Testis (tissue), 3 donors: ENCODE data around the gene FBLN1. TPM values are rescaled to one million over a fixed set of nuclear protein-coding genes. Genes with fewer than 3 reads are reported as not detected.
"Not testable (repeated sequence)": the region's sequence is repeated elsewhere in the genome, so short reads cannot be mapped to it uniquely, and the experiment has no call there.

Experiments used
- DNase-seq: peaks from one replicate; pipeline ENCODE4 v3.0.0-alpha.2; 2019
- H3K27ac ChIP-seq, 2 donors: fragments of 200-600 bp; sonication (generic); one replicate each; pipeline ENCODE4 v1.5.1; 2019
- H3K27me3 ChIP-seq: fragments of 200-600 bp; sonication (generic); one replicate; pipeline ENCODE4 v1.5.1; 2019
- H3K36me3 ChIP-seq: fragments of 200-600 bp; sonication (generic); one replicate; pipeline ENCODE4 v1.5.1; 2017; ENCODE audit warnings: low read depth; ENCODE audit errors: missing control alignments
- H3K4me1 ChIP-seq: fragments of 200-600 bp; sonication (generic); one replicate; pipeline ENCODE4 v1.5.1; 2019
- H3K4me3 ChIP-seq, 2 donors: fragments of 200-600 bp; sonication (generic); one replicate each; pipeline ENCODE4 v1.5.1; 2017 to 2019
- H3K9me3 ChIP-seq: fragments of 200-600 bp; sonication (generic); one replicate; pipeline ENCODE4 v1.5.1; 2017
- POLR2A ChIP-seq: fragments of 450-650 bp; IDR thresholded peaks from one replicate; pipeline ENCODE4 v1.6.1; 2017; ENCODE audit warnings: antibody characterized with exemption, mild to moderate bottlenecking, moderate library complexity
- WGBS, 2 donors: methylation state at CpG; one replicate each; pipeline ENCODE4 v1.1.5; 2018; 5-methylcytosine and 5-hydroxymethylcytosine counted together
- intact Hi-C: fragments of 100-400 bp; cut with DNase I; formaldehyde crosslinking; loops from one replicate; pipeline ENCODE4 v1.15.1; 2023; ENCODE audit warnings: low total_unique reads
- polyA plus RNA-seq: library from polyadenylated mRNA; stranded (reverse); fragments of 350-450 nt; fragmentation: Illumina TruSeq; extraction: RNeasy Lipid Tissue Mini Kit (QIAGEN cat#74804); gene quantifications from one replicate; pipeline ENCODE4 v1.2.3, GENCODE V29; 2014; ENCODE audit warnings: low read depth, low replicate concordance; ENCODE audit not compliant: insufficient read depth
- total RNA-seq, 2 donors: library from RNA; depleted of rRNA; stranded (reverse); fragments of >200 nt; gene quantifications; one replicate each; pipeline ENCODE4 v1.2.3, GENCODE V29; 2016
- TF ChIP-seq, protein P1 (sequence below), 3 experiments: fragments of 450-650 bp in 2 of 3; fragments of 200-600 bp in 1 of 3; sonication (generic) in 1 of 3; IDR thresholded peaks; one replicate each; pipeline ENCODE4 v1.5.1; 2016 to 2019; ENCODE audit warnings: antibody characterized with exemption in 3 of 3, mild to moderate bottlenecking in 2 of 3, moderate library complexity in 1 of 3

Gene FBLN1
- total and polyA plus RNA-seq, 3 donors from 2014 or later: 32.4 to 154 (median 42.2) TPM

DNA sequence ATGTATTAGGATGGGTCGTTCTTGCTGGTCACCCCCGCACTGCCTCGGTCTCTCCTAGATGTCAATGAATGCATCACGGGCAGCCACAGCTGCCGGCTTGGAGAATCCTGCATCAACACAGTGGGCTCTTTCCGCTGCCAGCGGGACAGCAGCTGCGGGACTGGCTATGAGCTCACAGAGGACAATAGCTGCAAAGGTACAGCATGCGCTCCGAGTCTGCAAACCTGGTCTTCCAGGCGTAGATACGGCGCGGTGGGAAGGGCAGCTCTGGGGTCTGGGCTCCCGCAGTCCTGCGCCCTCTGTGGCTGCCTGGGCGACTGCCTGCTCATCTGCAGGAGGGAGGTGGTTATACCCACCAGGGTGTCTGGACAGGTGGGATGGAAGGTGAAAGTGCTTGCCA is 31.0 kb downstream of the FBLN1 start:
- WGBS, 2 donors: 94% methylated on average over 16 to 17 of the region's 17 CpGs
- Histone ChIP-seq H3K4me1 (no peaks in the 10 kb centered on the region), H3K27ac (no peak overlapping the region)

DNA sequence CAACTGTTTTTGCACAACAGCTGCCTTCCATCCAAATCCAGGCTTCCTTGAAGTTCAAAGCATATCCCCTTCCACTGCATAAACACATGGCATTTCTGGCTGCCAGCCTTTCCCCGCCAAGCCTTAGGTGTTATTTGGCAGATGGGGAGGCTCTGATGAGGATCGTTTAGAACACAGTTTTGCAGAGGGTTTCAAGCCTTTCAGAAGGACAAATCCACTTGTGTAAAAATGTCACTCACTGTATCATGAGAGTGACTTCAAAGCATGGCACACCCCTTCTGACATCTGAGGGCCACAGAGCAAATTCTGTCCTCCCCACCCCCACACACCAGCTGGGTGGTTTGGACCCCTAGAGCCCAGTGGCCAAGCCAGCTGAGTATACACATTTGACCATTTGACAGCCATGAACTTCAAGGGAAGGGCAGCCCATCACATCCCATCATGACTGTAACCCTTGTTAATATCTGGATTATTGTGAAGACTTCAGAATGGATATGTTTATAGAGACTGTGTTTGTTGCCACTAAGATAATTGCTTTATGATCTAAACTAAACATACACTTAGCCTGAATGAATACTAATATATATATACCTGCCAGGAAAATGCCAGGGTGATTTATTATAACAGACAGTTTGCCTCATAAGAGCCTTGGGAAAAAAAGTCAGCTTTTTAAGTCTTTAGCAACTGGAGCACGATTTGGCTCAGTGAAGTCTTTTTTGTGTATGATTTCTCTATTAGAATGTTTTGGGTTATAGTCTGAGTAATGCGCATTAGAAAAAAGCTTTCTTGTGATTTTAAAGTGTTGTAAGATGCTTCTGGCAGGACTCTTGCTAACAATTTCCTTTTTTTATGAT is 31.9 kb downstream of the FBLN1 start:
- DNase-seq: no peak
- intact Hi-C loops: no loop called here

More for the DNA sequence above, 31.0 kb downstream of the FBLN1 start:
- DNase-seq: no peak
- Histone ChIP-seq H3K36me3 (no peaks in the 10 kb centered on the region), H3K4me3 (no peak overlapping the region), H3K27me3 (no peaks in the 10 kb centered on the region), H3K9me3 (no peaks in the 10 kb centered on the region)
- intact Hi-C loops: no loop called here
- TF ChIP-seq, protein P1, sequence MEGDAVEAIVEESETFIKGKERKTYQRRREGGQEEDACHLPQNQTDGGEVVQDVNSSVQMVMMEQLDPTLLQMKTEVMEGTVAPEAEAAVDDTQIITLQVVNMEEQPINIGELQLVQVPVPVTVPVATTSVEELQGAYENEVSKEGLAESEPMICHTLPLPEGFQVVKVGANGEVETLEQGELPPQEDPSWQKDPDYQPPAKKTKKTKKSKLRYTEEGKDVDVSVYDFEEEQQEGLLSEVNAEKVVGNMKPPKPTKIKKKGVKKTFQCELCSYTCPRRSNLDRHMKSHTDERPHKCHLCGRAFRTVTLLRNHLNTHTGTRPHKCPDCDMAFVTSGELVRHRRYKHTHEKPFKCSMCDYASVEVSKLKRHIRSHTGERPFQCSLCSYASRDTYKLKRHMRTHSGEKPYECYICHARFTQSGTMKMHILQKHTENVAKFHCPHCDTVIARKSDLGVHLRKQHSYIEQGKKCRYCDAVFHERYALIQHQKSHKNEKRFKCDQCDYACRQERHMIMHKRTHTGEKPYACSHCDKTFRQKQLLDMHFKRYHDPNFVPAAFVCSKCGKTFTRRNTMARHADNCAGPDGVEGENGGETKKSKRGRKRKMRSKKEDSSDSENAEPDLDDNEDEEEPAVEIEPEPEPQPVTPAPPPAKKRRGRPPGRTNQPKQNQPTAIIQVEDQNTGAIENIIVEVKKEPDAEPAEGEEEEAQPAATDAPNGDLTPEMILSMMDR (IDR thresholded peaks at IDR 0.05): no peak
- TF ChIP-seq POLR2A: no peak

GRCh38 chr22:45535290-45535689 is 32.6 kb downstream of the FBLN1 start:
- WGBS, 2 donors: 97 to 99% methylated on average over 7 of the region's 7 CpGs
- Histone ChIP-seq H3K4me1 (no peaks in the 10 kb centered on the region), H3K36me3 (no peaks in the 10 kb centered on the region), H3K27ac (no peak overlapping the region), H3K4me3 (no peak overlapping the region), H3K27me3 (no peaks in the 10 kb centered on the region), H3K9me3 (no peaks in the 10 kb centered on the region)
- TF ChIP-seq POLR2A: no peak
- TF ChIP-seq, protein P1 (IDR thresholded peaks at IDR 0.05): no peak
- intact Hi-C loops: no loop called here
- no peak for DNase-seq

More for the DNA sequence above, 31.9 kb downstream of the FBLN1 start:
- H3K4me3 ChIP-seq: no peak overlapping the region
- H3K36me3 ChIP-seq: no peaks in the 10 kb centered on the region
- no peak overlapping the region for H3K27ac ChIP-seq
- no peak for TF ChIP-seq POLR2A
- TF ChIP-seq, protein P1 (IDR thresholded peaks at IDR 0.05): no peak
- H3K4me1 ChIP-seq: no peaks in the 10 kb centered on the region
- no peaks in the 10 kb centered on the region for H3K27me3 ChIP-seq
- WGBS, 2 donors: 84 to 85% methylated on average over 4 of the region's 4 CpGs
- no peaks in the 10 kb centered on the region for H3K9me3 ChIP-seq

GRCh38 chr22:45535835-45536234 is 33.2 kb downstream of the FBLN1 start:
- DNase-seq, H3K27me3 ChIP-seq, H3K4me3 ChIP-seq, H3K27ac ChIP-seq, intact Hi-C loops, H3K36me3 ChIP-seq, H3K4me1 ChIP-seq, H3K9me3 ChIP-seq: not testable (repeated sequence)
- 92 to 95% methylated on average over 6 of the region's 6 CpGs for WGBS, 2 donors

GRCh38 chr22:45537734-45538181 is 35.1 kb downstream of the FBLN1 start:
- TF ChIP-seq, protein P1 (IDR thresholded peaks at IDR 0.05): no peak
- no peak for TF ChIP-seq POLR2A
- Histone ChIP-seq H3K4me3 (no peak overlapping the region), H3K36me3 (no peaks in the 10 kb centered on the region), H3K9me3 (no peaks in the 10 kb centered on the region), H3K27ac (no peak overlapping the region), H3K4me1 (no peaks in the 10 kb centered on the region), H3K27me3 (no peaks in the 10 kb centered on the region)
- DNase-seq: peak; percentile 27
- WGBS, 2 donors: 56 to 73% methylated on average over 11 to 15 of the region's 15 CpGs
- intact Hi-C loops: no loop called here
